Uterus (tissue), 2 donors: ENCODE measurements around the gene CEACAM4.

ENCODE experiments used
- POLR2A ChIP-seq, 2 donors: fragments of 450-650 bp; IDR thresholded peaks; one replicate each; pipeline ENCODE4 v1.6.1; 2016; ENCODE audit warnings: antibody characterized with exemption in 2 of 2, mild to moderate bottlenecking in 1 of 2, moderate library complexity in 1 of 2
- TF ChIP-seq, protein P1 (sequence below), 4 experiments: fragments of 200-600 bp in 2 of 4; fragments of 450-650 bp in 2 of 4; sonication (generic) in 2 of 4; IDR thresholded peaks; one replicate each; pipeline ENCODE4 v1.5.1; 2016 to 2019; ENCODE audit warnings: antibody characterized with exemption in 4 of 4, mild to moderate bottlenecking in 2 of 4, moderate library complexity in 1 of 4

- TF ChIP-seq, protein P1, sequence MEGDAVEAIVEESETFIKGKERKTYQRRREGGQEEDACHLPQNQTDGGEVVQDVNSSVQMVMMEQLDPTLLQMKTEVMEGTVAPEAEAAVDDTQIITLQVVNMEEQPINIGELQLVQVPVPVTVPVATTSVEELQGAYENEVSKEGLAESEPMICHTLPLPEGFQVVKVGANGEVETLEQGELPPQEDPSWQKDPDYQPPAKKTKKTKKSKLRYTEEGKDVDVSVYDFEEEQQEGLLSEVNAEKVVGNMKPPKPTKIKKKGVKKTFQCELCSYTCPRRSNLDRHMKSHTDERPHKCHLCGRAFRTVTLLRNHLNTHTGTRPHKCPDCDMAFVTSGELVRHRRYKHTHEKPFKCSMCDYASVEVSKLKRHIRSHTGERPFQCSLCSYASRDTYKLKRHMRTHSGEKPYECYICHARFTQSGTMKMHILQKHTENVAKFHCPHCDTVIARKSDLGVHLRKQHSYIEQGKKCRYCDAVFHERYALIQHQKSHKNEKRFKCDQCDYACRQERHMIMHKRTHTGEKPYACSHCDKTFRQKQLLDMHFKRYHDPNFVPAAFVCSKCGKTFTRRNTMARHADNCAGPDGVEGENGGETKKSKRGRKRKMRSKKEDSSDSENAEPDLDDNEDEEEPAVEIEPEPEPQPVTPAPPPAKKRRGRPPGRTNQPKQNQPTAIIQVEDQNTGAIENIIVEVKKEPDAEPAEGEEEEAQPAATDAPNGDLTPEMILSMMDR (IDR thresholded peaks at IDR 0.05) = no peak
- TF ChIP-seq POLR2A (IDR thresholded peaks at IDR 0.05) = no peak
Observed at GRCh38 chr19:41627966-41628675, 1.2 kb upstream of the CEACAM4 start.
